B cell (primary cell): Measurements from ENCODE around the gene ARHGEF4. TPM values are rescaled to one million over a fixed set of nuclear protein-coding genes. Genes with fewer than 3 reads are reported as not detected.

Experiments used
- ATAC-seq: fragments of 200-7000 bp; cut with Tn5 transposase; one replicate; pipeline ENCODE4 v1.10.0; 2021; ENCODE audit warnings: low read depth, mild to moderate bottlenecking, moderate number of reproducible peaks, moderate library complexity
- CTCF ChIA-PET: fragments of 350-600 bp; sonication (Branson Sonifier 250); formaldehyde crosslinking; loops from one replicate; lab custom pipeline; 2021; ENCODE audit warnings: antibody characterized with exemption, inconsistent platforms; lab: Charles Lee
- POLR2A ChIA-PET: fragments of 350-600 bp; sonication (Branson Sonifier 250); formaldehyde crosslinking; loops from one replicate; lab custom pipeline; 2021; ENCODE audit warnings: antibody characterized with exemption; lab: Charles Lee
- DNase-seq: peaks from one replicate; pipeline ENCODE4 v3.0.0; 2013
- H2AFZ ChIP-seq: 2 replicates; pipeline ENCODE4 v1.6.1; 2012; ENCODE audit warnings: mild to moderate bottlenecking, low read depth, low read length; ENCODE audit not compliant: insufficient read depth, poor library complexity, severe bottlenecking
- H3K27ac ChIP-seq, 2 donors: 1 replicate in 1 of 2; 2 replicates in 1 of 2; pipeline ENCODE4 v1.5.1; 2012 to 2013; ENCODE audit warnings: low read length in 2 of 2, mild to moderate bottlenecking in 2 of 2, moderate library complexity in 1 of 2
- H3K27me3 ChIP-seq, 4 experiments: fragments of 200-600 bp in 1 of 4; sonication (generic) in 1 of 4; replicated peaks in 1 of 4; 1 replicate in 2 of 4; 2 replicates in 2 of 4; pipeline versions ENCODE4 v1.6.1 to v1.7.0; 2013 to 2016; ENCODE audit warnings: low read length in 3 of 4, mild to moderate bottlenecking in 2 of 4, mixed read lengths in 1 of 4, moderate library complexity in 1 of 4; ENCODE audit not compliant: insufficient read depth in 4 of 4, control insufficient read depth in 3 of 4; ENCODE audit errors: control extremely low read depth in 1 of 4
- H3K36me3 ChIP-seq, 2 experiments: replicated peaks in 1 of 2; 1 replicate in 1 of 2; 2 replicates in 1 of 2; pipeline versions ENCODE4 v1.6.1 to v1.7.1; 2013; ENCODE audit warnings: low read length in 1 of 2; ENCODE audit not compliant: insufficient read depth in 2 of 2, control insufficient read depth in 1 of 2; ENCODE audit errors: control extremely low read depth in 1 of 2, extremely low read depth in 1 of 2
- H3K4me1 ChIP-seq, 2 donors: fragments of 200-600 bp in 1 of 2; sonication (generic) in 1 of 2; 1 replicate in 1 of 2; 2 replicates in 1 of 2; pipeline versions ENCODE4 v1.5.1 to v1.6.1; 2013 to 2017; ENCODE audit warnings: low read length in 2 of 2; ENCODE audit not compliant: control insufficient read depth in 2 of 2, insufficient read depth in 2 of 2
- H3K4me2 ChIP-seq: replicated peaks from 2 replicates; pipeline ENCODE3; 2012; ENCODE audit warnings: mild to moderate bottlenecking, low read depth, low read length; ENCODE audit not compliant: poor library complexity, severe bottlenecking
- H3K4me3 ChIP-seq, 5 experiments: fragments of 200-600 bp in 1 of 5; sonication (generic) in 1 of 5; 1 replicate in 3 of 5; 2 replicates in 2 of 5; pipeline versions ENCODE4 v1.5.1 to v1.7.0; 2011 to 2016; ENCODE audit warnings: low read length in 4 of 5, mild to moderate bottlenecking in 4 of 5, low read depth in 2 of 5, control low read depth in 1 of 5, moderate library complexity in 1 of 5; ENCODE audit not compliant: insufficient read depth in 1 of 5; ENCODE audit errors: control extremely low read depth in 1 of 5, extremely low read depth in 1 of 5
- H3K79me2 ChIP-seq: fragments of 200-600 bp; sonication (generic); one replicate; pipeline ENCODE4 v1.6.0; 2016; ENCODE audit warnings: low read length; ENCODE audit not compliant: control insufficient read depth, insufficient read depth
- H3K9ac ChIP-seq: fragments of 200-600 bp; sonication (generic); 2 replicates; pipeline ENCODE4 v1.6.1; 2017; ENCODE audit warnings: mild to moderate bottlenecking, low read length, moderate library complexity
- H3K9me3 ChIP-seq, 3 donors: one replicate each; pipeline versions ENCODE4 v1.6.1 to v1.7.1; 2013; ENCODE audit warnings: low read length in 2 of 3; ENCODE audit not compliant: control insufficient read depth in 2 of 3, insufficient read depth in 1 of 3; ENCODE audit errors: control extremely low read depth in 1 of 3
- H4K20me1 ChIP-seq: 2 replicates; pipeline ENCODE4 v1.6.0; 2012; ENCODE audit warnings: mild to moderate bottlenecking, low read length; ENCODE audit not compliant: insufficient read depth, control insufficient read depth, poor library complexity, severe bottlenecking
- H3K27ac Mint-ChIP-seq: one replicate; pipeline ENCODE4 v1.8.0; 2021; ENCODE audit warnings: mixed read lengths
- H3K27me3 Mint-ChIP-seq: one replicate; pipeline ENCODE4 v1.8.0; 2021; ENCODE audit warnings: mixed read lengths
- H3K4me1 Mint-ChIP-seq: one replicate; pipeline ENCODE4 v1.8.0; 2021; ENCODE audit warnings: mixed read lengths
- H3K4me3 Mint-ChIP-seq: one replicate; pipeline ENCODE4 v1.8.0; 2021; ENCODE audit warnings: mixed read lengths
- H3K9me3 Mint-ChIP-seq: one replicate; pipeline ENCODE4 v1.8.0; 2022; ENCODE audit warnings: mixed read lengths; ENCODE audit not compliant: insufficient read depth
- CTCF ChIP-seq: fragments of 200-600 bp; IDR thresholded peaks from one replicate; pipeline ENCODE4 v1.8.0; 2022; ENCODE audit warnings: antibody characterized with exemption, mild to moderate bottlenecking
- EZH2 ChIP-seq: IDR thresholded peaks from 2 replicates; pipeline ENCODE4 v1.6.1; 2012; ENCODE audit warnings: borderline replicate concordance, low read depth, mild to moderate bottlenecking, moderate library complexity, low read length; ENCODE audit not compliant: insufficient read depth, poor library complexity, severe bottlenecking
- WGBS: methylation state at CpG from one replicate; pipeline ENCODE4 v1.1.5; 2013; ENCODE audit warnings: missing lambda C conversion rate; ENCODE audit not compliant: insufficient coverage; 5-methylcytosine and 5-hydroxymethylcytosine counted together
- intact Hi-C: fragments of 100-400 bp; cut with micrococcal nuclease; formaldehyde crosslinking; loops from one replicate; pipeline ENCODE4 v1.10.0; 2022
- polyA plus RNA-seq: library from polyadenylated mRNA; depleted of rRNA; stranded (reverse); fragments of >200 nt; gene quantifications from 2 replicates; pipeline ENCODE4 v1.2.3, GENCODE V29; 2012
- total RNA-seq, 2 donors: library from RNA; stranded (reverse); fragments of 120-200 nt in 1 of 2; gene quantifications; 1 replicate in 1 of 2; 2 replicates in 1 of 2; pipeline versions ENCODE4 v1.2.3 to v1.2.4, GENCODE V29; 2013 to 2022

The ARHGEF4 gene
- total and polyA plus RNA-seq, 2 donors (not counting 1 experiment from before 2014, with no cell fraction given) = 2.1 TPM; not detected in 1

GRCh38 chr2:130921164-130921476, 84.4 kb downstream of the ARHGEF4 start:
- no peak overlapping the region for H2AFZ ChIP-seq

GRCh38 chr2:130922417-130922816, 85.7 kb downstream of the ARHGEF4 start:
- H3K9me3 Mint-ChIP-seq = no peaks in the 10 kb centered on the region
- TF ChIP-seq EZH2 = no peak
- no peak overlapping the region for H3K4me3 Mint-ChIP-seq
- CTCF ChIA-PET = interaction anchor here (2.3 to 2.6 kb wide), 2 partner anchors 125 to 127 kb away, joined by 12 to 13 read pairs; no protein-coding TSS in a partner anchor
- no peak overlapping the region for H3K9ac ChIP-seq
- H2AFZ ChIP-seq = no peak overlapping the region
- H3K27ac Mint-ChIP-seq = no peak overlapping the region
- H4K20me1 ChIP-seq = no peaks in the 10 kb centered on the region
- no peak overlapping the region for H3K4me3 ChIP-seq
- DNase-seq (no peak), ATAC-seq (no peak)
- POLR2A ChIA-PET = no interaction called here
- H3K9me3 ChIP-seq = peaks cover 0 to 4% (median 0%) of the 10 kb centered on the region in 3 donors
- no peaks in the 10 kb centered on the region for H3K4me1 Mint-ChIP-seq
- intact Hi-C loops = no loop called here
- H3K27me3 ChIP-seq = no peaks in the 10 kb centered on the region
- no peak overlapping the region for H3K4me2 ChIP-seq
- no peaks in the 10 kb centered on the region for H3K79me2 ChIP-seq
- no peaks in the 10 kb centered on the region for H3K4me1 ChIP-seq
- H3K27ac ChIP-seq = no peak overlapping the region
- H3K27me3 Mint-ChIP-seq = peaks cover 15% of the 10 kb centered on the region
- H3K36me3 ChIP-seq = no peaks in the 10 kb centered on the region
- WGBS = 69% methylated on average over 2 of the region's 2 CpGs

More at GRCh38 chr2:130921164-130921476, 84.4 kb downstream of the ARHGEF4 start:
- no peak overlapping the region for H3K27ac ChIP-seq
- ATAC-seq = no peak
- no peaks in the 10 kb centered on the region for H3K36me3 ChIP-seq
- no peaks in the 10 kb centered on the region for H3K79me2 ChIP-seq
- intact Hi-C loops = no loop called here
- H4K20me1 ChIP-seq = no peaks in the 10 kb centered on the region
- no peaks in the 10 kb centered on the region for H3K4me1 ChIP-seq
- no peaks in the 10 kb centered on the region for H3K27me3 ChIP-seq
- H3K9me3 Mint-ChIP-seq = no peaks in the 10 kb centered on the region
- no peaks in the 10 kb centered on the region for H3K4me1 Mint-ChIP-seq
- no peak overlapping the region for H3K4me2 ChIP-seq
- H3K27me3 Mint-ChIP-seq = peaks cover 12% of the 10 kb centered on the region
- DNase-seq = no peak
- no peak overlapping the region for H3K4me3 ChIP-seq
- no peak overlapping the region for H3K9ac ChIP-seq
- no peaks in the 10 kb centered on the region for H3K9me3 ChIP-seq
- 100% methylated on average over 4 of the region's 8 CpGs for WGBS
- no peak for TF ChIP-seq CTCF
- no peak for TF ChIP-seq EZH2
- H3K27ac Mint-ChIP-seq = no peak overlapping the region
- ChIA-PET POLR2A (no interaction called here), CTCF (interaction anchor here (1.0 to 2.6 kb wide), 8 partner anchors 11 to 130 kb away, joined by 3 to 28 read pairs (median 6); no protein-coding TSS in a partner anchor)
- no peak overlapping the region for H3K4me3 Mint-ChIP-seq
